ENCODE measurements around the gene RNF146. TPM values are rescaled to one million over a fixed set of nuclear protein-coding genes. Genes with fewer than 3 reads are reported as not detected.

The RNF146 gene
- total and polyA plus RNA-seq, 2 experiments from 2014 or later = 28.8 to 48.9 TPM

DNA sequence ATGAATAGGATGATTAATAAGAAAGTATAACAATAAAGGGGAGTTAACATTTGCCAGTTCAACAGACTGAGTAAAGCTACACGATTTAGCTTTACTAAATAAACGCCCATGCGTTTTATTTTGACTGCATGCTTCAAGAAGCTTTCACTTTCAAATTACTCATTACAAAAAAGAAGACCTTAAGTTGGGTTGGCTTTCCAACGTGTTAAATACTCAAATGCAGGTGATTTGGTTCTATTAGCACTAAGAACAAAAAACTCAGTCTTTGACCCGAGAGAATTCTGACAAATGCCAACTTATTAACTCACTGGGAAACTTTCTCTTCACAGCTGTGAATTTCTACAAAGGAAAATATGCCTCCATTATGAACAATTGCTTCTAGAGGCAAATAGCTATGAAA lies 24.8 kb downstream of the RNF146 start:
- Histone ChIP-seq H3K27me3 (no peaks in the 10 kb centered on the region), H3K4me1 (ENCODE audit: insufficient read depth) (no peaks in the 10 kb centered on the region), H2AFZ (no peak overlapping the region), H3K27ac (no peak overlapping the region), H4K20me1 (ENCODE audit: insufficient read depth, poor library complexity, severe bottlenecking) (no peaks in the 10 kb centered on the region), H3K9me2 (replicated peaks; ENCODE audit: insufficient read depth) (no peaks in the 10 kb centered on the region), H3K4me2 (no peak overlapping the region), H3K4me3 (no peak overlapping the region), H3K36me3 (replicated peaks; ENCODE audit: insufficient read depth, low read depth) (no peaks in the 10 kb centered on the region), H3K9me3 (ENCODE audit: low read depth) (no peaks in the 10 kb centered on the region), H3K79me2 (peaks cover 28% of the 10 kb centered on the region)
- 77% methylated on average over 5 of the region's 5 CpGs for WGBS (ENCODE audit: low lambda C conversion rate, missing lambda C conversion rate)
- TF ChIP-seq, protein P1, sequence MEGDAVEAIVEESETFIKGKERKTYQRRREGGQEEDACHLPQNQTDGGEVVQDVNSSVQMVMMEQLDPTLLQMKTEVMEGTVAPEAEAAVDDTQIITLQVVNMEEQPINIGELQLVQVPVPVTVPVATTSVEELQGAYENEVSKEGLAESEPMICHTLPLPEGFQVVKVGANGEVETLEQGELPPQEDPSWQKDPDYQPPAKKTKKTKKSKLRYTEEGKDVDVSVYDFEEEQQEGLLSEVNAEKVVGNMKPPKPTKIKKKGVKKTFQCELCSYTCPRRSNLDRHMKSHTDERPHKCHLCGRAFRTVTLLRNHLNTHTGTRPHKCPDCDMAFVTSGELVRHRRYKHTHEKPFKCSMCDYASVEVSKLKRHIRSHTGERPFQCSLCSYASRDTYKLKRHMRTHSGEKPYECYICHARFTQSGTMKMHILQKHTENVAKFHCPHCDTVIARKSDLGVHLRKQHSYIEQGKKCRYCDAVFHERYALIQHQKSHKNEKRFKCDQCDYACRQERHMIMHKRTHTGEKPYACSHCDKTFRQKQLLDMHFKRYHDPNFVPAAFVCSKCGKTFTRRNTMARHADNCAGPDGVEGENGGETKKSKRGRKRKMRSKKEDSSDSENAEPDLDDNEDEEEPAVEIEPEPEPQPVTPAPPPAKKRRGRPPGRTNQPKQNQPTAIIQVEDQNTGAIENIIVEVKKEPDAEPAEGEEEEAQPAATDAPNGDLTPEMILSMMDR (IDR thresholded peaks at IDR 0.05; ENCODE audit: poor library complexity) = no peak
- TF ChIP-seq EZH2phosphoT487 (IDR thresholded peaks at IDR 0.05; ENCODE audit: low read depth, severe bottlenecking, unreplicated experiment) (no peak), EZH2 (IDR thresholded peaks at IDR 0.05; ENCODE audit: borderline replicate concordance) (no peak)
- DNase-seq (ENCODE audit: low spot score) = no peak

DNA sequence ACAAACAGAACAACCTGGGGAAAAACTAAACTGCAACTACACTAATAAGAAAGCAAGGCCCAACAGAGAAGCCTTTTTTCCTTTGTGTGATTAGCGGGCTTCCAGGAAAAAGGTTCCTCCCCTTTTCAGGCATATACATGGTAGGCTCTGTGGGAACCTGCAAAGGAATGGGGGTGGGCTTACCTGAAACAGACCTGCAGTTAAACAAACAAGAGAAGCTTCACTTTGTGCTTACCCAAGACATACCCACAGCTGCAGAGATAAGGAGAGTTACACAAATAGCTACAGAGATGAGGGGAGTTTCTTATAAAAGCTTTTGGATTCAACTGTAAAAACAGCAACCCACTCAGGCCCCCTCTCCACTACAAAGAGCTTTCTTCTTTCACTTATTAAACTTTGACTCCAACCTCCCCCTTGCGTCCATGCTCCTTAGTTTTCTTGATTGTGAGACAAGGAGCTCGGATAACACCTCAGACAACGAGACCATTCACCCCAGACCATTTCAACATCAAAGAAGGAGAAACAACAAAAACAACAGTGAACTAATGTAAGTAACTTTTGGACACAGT lies 30.9 kb downstream of the RNF146 start:
- H3K4me2 ChIP-seq = peak overlapping the region; percentile 47
- H2AFZ ChIP-seq = no peak overlapping the region
- H3K79me2 ChIP-seq = peaks cover 33% of the 10 kb centered on the region
- peak overlapping the region; percentile 29 for H3K27ac ChIP-seq
- H3K27me3 ChIP-seq = no peaks in the 10 kb centered on the region
- TF ChIP-seq EZH2phosphoT487 (IDR thresholded peaks at IDR 0.05; ENCODE audit: low read depth, severe bottlenecking, unreplicated experiment) (no peak), EZH2 (IDR thresholded peaks at IDR 0.05; ENCODE audit: borderline replicate concordance) (no peak)
- TF ChIP-seq, protein P1 (IDR thresholded peaks at IDR 0.05; ENCODE audit: poor library complexity) = no peak
- H4K20me1 ChIP-seq (ENCODE audit: insufficient read depth, poor library complexity, severe bottlenecking) = no peaks in the 10 kb centered on the region
- no peaks in the 10 kb centered on the region for H3K9me3 ChIP-seq (ENCODE audit: low read depth)
- no peaks in the 10 kb centered on the region for H3K9me2 ChIP-seq (replicated peaks; ENCODE audit: insufficient read depth)
- H3K4me3 ChIP-seq = no peak overlapping the region
- WGBS (ENCODE audit: low lambda C conversion rate, missing lambda C conversion rate) = 23% methylated on average over 4 of the region's 4 CpGs
- no peaks in the 10 kb centered on the region for H3K36me3 ChIP-seq (replicated peaks; ENCODE audit: insufficient read depth, low read depth)
- peak; percentile 39 for DNase-seq (ENCODE audit: low spot score)
- H3K4me1 ChIP-seq (ENCODE audit: insufficient read depth) = peaks cover 11% of the 10 kb centered on the region

DNA sequence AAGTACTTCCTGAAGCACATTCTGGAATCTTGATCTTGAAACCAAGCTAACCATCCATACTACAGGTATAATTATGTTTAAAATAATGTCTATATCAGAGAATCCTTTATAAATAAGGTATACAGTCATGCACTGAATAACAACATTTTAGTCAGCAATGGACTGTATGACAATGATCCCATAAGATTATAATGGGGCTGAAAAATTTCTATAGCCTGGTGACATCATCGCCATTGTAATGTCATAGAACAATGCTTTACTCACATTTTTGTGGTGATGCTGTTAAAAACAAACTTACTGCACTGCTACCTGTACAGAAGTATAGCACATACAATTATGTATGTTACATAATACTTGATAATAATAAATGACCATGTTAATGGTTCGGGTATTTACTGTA lies 31.8 kb downstream of the RNF146 start:
- Histone ChIP-seq H3K27ac (no peak overlapping the region), H3K9me2 (replicated peaks; ENCODE audit: insufficient read depth) (no peaks in the 10 kb centered on the region), H3K4me1 (ENCODE audit: insufficient read depth) (peaks cover 11% of the 10 kb centered on the region), H3K27me3 (no peaks in the 10 kb centered on the region), H3K4me2 (no peak overlapping the region), H3K4me3 (no peak overlapping the region), H3K79me2 (peaks cover 30% of the 10 kb centered on the region), H3K36me3 (replicated peaks; ENCODE audit: insufficient read depth, low read depth) (no peaks in the 10 kb centered on the region), H4K20me1 (ENCODE audit: insufficient read depth, poor library complexity, severe bottlenecking) (no peaks in the 10 kb centered on the region), H2AFZ (no peak overlapping the region), H3K9me3 (ENCODE audit: low read depth) (no peaks in the 10 kb centered on the region)
- DNase-seq (ENCODE audit: low spot score) = no peak
- TF ChIP-seq EZH2phosphoT487 (IDR thresholded peaks at IDR 0.05; ENCODE audit: low read depth, severe bottlenecking, unreplicated experiment) (no peak), EZH2 (IDR thresholded peaks at IDR 0.05; ENCODE audit: borderline replicate concordance) (no peak)
- TF ChIP-seq, protein P1 (IDR thresholded peaks at IDR 0.05; ENCODE audit: poor library complexity) = no peak
- WGBS (ENCODE audit: low lambda C conversion rate, missing lambda C conversion rate) = 73% methylated on average over 2 of the region's 2 CpGs
